GM18507 (cell line): ENCODE data around the gene NLGN1.
"Not testable (repeated sequence)": the region's sequence is repeated elsewhere in the genome, so short reads cannot be mapped to it uniquely, and the experiment has no call there.

Source experiments
- DNase-seq: peaks from one replicate; pipeline ENCODE4 v3.0.0; 2011; ENCODE audit warnings: low read depth; ENCODE audit not compliant: insufficient read length; ENCODE audit errors: extremely low spot score
- FAIRE-seq: peaks from 2 replicates; lab custom pipeline; 2011; peaks lifted over from hg19 to GRCh38; lab: Jason Lieb, UNC

Gene NLGN1

GRCh38 chr3:174211896-174212295 is 814.4 kb downstream of the NLGN1 start:
- FAIRE-seq, DNase-seq: not testable (repeated sequence)

DNA sequence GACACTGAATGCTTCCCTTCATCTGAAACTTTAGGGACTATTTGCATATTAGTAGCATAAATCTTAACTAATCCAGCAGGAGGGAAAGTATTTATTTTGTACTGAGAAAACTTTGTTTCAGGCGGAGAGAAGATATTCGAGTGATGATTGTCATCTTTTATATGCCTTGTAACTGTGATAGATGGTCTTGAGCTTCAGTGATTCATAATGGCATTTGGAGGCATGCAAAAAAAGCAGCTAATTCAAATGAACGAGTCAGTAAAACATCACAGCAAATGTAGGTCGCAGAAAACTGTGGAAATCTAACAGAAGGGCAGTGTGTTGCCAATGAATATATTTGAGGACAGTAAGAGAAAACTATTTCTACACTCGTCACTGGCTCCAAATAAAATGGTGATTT is 817.9 kb downstream of the NLGN1 start:
- DNase-seq (no peak), FAIRE-seq (no peak)

DNA sequence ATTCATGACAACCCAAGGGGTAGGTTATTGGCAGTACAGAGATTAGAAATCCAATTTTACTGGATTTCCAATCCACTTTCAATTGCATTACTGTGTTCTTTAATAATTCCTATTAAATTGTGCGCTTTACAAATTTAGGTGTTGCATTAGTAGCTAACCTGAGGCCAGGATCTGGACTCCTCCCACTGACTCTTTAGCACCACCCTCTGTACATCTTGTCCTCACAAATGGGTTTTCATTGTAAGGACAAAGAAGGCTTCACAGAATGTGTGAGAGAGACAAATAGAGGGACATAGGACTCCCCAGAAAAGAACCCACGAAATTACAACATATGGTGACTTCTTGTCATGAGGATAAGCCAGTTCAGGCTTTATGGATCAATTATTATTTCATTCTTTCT is 818.5 kb downstream of the NLGN1 start:
- FAIRE-seq (no peak), DNase-seq (no peak)

GRCh38 chr3:174216946-174217718 is 819.6 kb downstream of the NLGN1 start:
- FAIRE-seq: no peak

GRCh38 chr3:174218016-174218415 is 820.5 kb downstream of the NLGN1 start:
- DNase-seq (no peak), FAIRE-seq (no peak)

More at GRCh38 chr3:174216946-174217718, 819.6 kb downstream of the NLGN1 start:
- no peak for DNase-seq

DNA sequence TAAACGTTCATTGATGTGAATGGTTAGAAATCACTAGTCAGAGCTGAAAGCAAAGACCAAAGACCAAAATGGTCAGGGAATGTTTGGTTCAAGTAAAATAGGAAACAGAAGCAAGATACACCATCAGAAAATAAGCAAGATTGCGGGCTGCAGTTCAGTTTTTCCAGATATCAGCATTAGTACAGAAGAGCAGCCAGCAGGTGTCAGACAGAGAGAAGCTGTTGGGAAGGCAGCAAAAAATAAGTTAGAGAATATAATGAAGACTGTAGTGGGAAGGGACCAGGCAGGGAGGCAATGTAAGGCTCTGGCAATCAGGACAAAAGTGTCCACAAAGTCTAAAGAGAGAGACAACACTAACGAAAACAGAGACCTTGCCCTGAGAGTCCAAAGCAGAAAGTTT is 822.2 kb downstream of the NLGN1 start:
- no peak for FAIRE-seq
- no peak for DNase-seq

- no peak for FAIRE-seq
These were observed 823.4 kb downstream of the NLGN1 start for GRCh38 chr3:174220775-174221554.

GRCh38 chr3:174223042-174223441 is 825.5 kb downstream of the NLGN1 start:
- DNase-seq (no peak), FAIRE-seq (no peak)

More at GRCh38 chr3:174220775-174221554, 823.4 kb downstream of the NLGN1 start:
- DNase-seq: no peak

- FAIRE-seq: no peak
- no peak for DNase-seq
These were observed 826.1 kb downstream of the NLGN1 start for GRCh38 chr3:174223626-174224025.

GRCh38 chr3:174229916-174230315 is 832.4 kb downstream of the NLGN1 start:
- FAIRE-seq (no peak), DNase-seq (no peak)

DNA sequence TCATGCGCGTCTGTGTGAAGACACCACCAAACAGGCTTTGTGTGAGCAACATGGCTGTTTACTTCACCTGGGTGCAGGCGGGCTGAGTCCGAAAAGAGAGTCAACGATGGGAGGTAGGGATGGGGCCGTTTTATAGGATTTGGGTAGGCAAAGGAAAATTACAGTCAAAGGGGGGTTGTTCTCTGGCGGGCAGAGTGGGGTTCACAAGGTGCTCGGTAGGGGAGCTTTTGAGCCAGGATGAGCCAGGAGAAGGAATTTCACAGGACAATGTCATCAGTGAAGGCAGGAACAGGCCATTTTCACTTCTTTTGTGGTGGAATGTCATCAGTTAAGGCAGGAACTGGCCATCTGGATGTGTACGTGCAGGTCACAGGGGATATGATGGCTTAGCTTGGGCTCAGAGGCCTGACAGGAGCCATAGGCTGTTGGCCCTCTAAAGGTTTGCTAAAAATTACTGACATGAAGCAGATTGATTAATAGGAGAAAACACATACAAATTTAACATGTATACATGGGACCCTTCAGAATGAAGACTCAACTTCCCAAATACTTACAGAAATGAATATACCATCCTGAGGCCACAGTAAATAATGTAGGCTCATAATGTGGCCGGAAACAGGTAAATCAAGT is 834.6 kb downstream of the NLGN1 start:
- not testable (repeated sequence) for FAIRE-seq, DNase-seq

GRCh38 chr3:174232658-174233429 is 835.3 kb downstream of the NLGN1 start:
- DNase-seq: no peak
- FAIRE-seq: no peak

- FAIRE-seq (no peak), DNase-seq (no peak)
These were observed 836.0 kb downstream of the NLGN1 start for GRCh38 chr3:174233511-174233910.

GRCh38 chr3:174242311-174243041 is 844.9 kb downstream of the NLGN1 start:
- no peak for DNase-seq
- FAIRE-seq: no peak

DNA sequence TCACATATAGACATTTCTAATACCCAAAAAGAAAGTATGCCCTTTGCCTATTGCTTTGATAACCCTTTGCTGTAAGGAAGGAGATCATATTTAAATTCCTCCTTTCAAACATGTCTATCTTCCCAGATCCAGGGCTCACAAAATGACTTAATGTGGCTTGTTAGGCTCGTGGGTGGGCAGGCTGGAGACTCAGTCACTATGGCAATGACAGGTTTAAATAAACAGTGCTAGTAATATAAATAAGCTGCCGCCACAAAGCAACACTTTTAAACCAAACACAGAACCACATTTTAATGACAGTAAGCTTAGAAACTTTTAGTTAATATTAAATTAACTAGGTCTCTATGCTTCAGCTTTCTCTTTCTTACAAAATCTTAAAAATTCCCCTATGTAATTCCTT is 845.6 kb downstream of the NLGN1 start:
- FAIRE-seq (no peak), DNase-seq (no peak)

- DNase-seq: no peak
These were observed 850.2 kb downstream of the NLGN1 start for GRCh38 chr3:174247687-174248152.

DNA sequence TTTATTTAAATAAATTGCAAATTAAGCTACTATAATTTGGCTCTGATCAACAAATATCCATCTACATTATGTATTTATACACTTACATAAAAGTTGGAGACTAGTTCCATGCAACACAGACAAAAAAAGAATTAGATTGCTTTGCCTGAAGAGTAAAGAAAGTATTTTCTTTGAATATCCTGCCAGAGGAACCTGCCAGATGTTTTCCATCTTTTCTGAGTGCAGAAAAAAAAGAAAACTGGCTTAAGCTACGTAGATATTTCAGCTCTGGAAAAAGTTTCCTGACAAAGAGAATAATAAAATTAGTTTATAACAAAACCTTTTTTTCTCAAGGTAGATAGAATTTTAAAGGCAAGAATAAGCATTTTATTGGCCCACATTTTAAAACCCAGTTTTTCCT is 854.1 kb downstream of the NLGN1 start:
- DNase-seq: no peak
- no peak for FAIRE-seq

More at GRCh38 chr3:174247687-174248152, 850.2 kb downstream of the NLGN1 start:
- no peak for FAIRE-seq

DNA sequence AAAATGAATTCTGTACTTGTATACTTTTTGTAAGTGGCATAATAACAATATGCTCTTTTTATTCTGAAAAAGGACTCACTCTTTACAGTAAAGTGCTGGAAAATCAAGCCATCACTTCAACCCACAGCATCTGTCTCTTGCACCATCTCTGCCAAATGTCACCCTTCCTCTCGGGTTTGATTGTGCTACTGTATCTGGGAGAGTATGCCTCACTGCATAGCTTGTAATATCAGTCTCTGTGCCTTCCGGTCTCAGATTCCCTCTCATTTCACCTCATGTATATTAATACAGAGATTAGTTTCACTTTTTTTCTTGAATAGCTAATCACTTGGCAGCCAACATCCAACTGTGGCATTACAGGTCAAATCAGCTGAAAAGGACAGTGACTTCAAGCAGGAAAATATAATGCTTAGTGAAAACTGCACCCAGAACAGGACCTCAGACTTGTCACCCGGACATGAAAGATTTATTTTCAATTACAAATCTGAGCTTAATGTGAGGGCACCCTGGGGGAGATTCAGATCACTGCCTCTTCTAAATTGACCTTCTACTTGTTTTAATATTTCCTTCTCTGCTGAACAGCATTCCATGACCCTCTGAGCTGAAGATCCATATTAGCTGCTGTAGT is 855.8 kb downstream of the NLGN1 start:
- no peak for FAIRE-seq
- DNase-seq: no peak
